Keratinocyte (primary cell): ENCODE results near the gene MAST2.

Source experiments
- CTCF ChIP-seq, 3 experiments: IDR thresholded peaks in 1 of 3; conservative IDR thresholded peaks in 1 of 3; optimal IDR thresholded peaks in 1 of 3; 2 replicates in 2 of 3; 3 replicates in 1 of 3; pipeline versions ENCODE3 to v1.5.1; 2011; ENCODE audit warnings: low read length in 3 of 3, mild to moderate bottlenecking in 3 of 3, moderate library complexity in 2 of 3, control low read depth in 1 of 3, inconsistent platforms in 1 of 3; ENCODE audit not compliant: insufficient read depth in 2 of 3; ENCODE audit errors: extremely low read depth in 1 of 3
- EZH2 ChIP-seq: IDR thresholded peaks from one replicate; pipeline ENCODE4 v1.6.1; 2012; ENCODE audit warnings: inconsistent platforms, mild to moderate bottlenecking, low read length, moderate library complexity

- TF ChIP-seq CTCF (optimal IDR thresholded peaks at IDR 0.05 in 1 of 3, IDR thresholded peaks at IDR 0.05 in 1 of 3, conservative IDR thresholded peaks at IDR 0.05 in 1 of 3; ENCODE audit: extremely low read depth in 1 of 3, insufficient read depth in 2 of 3, low read length in 3 of 3) (no peak), EZH2 (no peak)
These were observed 238.1 kb downstream of the MAST2 start for GRCh38 chr1:46041551-46041950.
